ENCODE data around the gene SDR9C7. TPM values are rescaled to one million over a fixed set of nuclear protein-coding genes. Genes with fewer than 3 reads are reported as not detected.

SDR9C7 gene
- total and polyA plus RNA-seq, 2 of the 8 experiments (the other 6 are each of a cell fraction or from before 2014, with no cell fraction given) = 0.11 TPM; not detected in 1

DNA sequence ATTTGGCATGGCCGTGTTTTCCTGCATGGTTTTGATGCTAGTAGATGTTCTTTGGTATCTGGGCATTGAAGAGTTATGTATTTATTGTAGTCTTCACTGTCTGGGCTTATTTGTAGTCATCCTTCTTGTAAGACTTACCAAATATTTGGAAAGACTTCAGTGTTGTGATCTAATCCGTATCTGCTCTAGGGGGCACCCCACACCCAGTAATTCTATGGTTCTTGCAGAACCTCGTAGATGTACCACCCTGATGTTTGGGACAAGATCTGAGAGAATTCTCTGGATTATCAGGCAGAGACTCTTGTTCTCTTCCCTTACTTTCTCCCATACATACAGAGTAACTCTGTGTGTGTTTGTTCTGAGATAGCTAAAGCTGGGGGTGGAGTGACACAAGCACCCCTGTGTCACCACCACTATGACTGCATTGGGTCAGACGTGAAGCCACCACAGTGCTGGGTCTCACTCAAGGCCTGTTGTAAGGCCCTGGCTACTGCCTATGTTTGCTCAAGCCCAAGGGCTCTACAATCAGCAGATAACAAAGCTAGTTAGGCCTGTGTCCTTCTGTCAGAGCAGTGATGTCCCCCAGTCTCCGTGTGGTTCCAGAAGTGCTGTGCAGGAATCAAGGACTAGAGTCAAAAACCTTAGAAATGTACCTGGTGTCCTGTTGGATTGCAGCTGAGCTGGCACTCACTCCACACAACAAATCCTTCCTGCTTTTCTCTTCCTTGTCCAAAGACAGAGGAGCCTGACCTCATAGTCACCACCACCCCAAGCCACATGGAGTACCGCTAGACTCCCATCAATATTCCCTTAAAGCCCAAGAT is 13.6 kb upstream of the SDR9C7 start (continued):
- TF ChIP-seq, protein P1, sequence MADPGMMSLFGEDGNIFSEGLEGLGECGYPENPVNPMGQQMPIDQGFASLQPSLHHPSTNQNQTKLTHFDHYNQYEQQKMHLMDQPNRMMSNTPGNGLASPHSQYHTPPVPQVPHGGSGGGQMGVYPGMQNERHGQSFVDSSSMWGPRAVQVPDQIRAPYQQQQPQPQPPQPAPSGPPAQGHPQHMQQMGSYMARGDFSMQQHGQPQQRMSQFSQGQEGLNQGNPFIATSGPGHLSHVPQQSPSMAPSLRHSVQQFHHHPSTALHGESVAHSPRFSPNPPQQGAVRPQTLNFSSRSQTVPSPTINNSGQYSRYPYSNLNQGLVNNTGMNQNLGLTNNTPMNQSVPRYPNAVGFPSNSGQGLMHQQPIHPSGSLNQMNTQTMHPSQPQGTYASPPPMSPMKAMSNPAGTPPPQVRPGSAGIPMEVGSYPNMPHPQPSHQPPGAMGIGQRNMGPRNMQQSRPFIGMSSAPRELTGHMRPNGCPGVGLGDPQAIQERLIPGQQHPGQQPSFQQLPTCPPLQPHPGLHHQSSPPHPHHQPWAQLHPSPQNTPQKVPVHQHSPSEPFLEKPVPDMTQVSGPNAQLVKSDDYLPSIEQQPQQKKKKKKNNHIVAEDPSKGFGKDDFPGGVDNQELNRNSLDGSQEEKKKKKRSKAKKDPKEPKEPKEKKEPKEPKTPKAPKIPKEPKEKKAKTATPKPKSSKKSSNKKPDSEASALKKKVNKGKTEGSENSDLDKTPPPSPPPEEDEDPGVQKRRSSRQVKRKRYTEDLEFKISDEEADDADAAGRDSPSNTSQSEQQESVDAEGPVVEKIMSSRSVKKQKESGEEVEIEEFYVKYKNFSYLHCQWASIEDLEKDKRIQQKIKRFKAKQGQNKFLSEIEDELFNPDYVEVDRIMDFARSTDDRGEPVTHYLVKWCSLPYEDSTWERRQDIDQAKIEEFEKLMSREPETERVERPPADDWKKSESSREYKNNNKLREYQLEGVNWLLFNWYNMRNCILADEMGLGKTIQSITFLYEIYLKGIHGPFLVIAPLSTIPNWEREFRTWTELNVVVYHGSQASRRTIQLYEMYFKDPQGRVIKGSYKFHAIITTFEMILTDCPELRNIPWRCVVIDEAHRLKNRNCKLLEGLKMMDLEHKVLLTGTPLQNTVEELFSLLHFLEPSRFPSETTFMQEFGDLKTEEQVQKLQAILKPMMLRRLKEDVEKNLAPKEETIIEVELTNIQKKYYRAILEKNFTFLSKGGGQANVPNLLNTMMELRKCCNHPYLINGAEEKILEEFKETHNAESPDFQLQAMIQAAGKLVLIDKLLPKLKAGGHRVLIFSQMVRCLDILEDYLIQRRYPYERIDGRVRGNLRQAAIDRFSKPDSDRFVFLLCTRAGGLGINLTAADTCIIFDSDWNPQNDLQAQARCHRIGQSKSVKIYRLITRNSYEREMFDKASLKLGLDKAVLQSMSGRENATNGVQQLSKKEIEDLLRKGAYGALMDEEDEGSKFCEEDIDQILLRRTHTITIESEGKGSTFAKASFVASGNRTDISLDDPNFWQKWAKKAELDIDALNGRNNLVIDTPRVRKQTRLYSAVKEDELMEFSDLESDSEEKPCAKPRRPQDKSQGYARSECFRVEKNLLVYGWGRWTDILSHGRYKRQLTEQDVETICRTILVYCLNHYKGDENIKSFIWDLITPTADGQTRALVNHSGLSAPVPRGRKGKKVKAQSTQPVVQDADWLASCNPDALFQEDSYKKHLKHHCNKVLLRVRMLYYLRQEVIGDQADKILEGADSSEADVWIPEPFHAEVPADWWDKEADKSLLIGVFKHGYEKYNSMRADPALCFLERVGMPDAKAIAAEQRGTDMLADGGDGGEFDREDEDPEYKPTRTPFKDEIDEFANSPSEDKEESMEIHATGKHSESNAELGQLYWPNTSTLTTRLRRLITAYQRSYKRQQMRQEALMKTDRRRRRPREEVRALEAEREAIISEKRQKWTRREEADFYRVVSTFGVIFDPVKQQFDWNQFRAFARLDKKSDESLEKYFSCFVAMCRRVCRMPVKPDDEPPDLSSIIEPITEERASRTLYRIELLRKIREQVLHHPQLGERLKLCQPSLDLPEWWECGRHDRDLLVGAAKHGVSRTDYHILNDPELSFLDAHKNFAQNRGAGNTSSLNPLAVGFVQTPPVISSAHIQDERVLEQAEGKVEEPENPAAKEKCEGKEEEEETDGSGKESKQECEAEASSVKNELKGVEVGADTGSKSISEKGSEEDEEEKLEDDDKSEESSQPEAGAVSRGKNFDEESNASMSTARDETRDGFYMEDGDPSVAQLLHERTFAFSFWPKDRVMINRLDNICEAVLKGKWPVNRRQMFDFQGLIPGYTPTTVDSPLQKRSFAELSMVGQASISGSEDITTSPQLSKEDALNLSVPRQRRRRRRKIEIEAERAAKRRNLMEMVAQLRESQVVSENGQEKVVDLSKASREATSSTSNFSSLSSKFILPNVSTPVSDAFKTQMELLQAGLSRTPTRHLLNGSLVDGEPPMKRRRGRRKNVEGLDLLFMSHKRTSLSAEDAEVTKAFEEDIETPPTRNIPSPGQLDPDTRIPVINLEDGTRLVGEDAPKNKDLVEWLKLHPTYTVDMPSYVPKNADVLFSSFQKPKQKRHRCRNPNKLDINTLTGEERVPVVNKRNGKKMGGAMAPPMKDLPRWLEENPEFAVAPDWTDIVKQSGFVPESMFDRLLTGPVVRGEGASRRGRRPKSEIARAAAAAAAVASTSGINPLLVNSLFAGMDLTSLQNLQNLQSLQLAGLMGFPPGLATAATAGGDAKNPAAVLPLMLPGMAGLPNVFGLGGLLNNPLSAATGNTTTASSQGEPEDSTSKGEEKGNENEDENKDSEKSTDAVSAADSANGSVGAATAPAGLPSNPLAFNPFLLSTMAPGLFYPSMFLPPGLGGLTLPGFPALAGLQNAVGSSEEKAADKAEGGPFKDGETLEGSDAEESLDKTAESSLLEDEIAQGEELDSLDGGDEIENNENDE (IDR thresholded peaks at IDR 0.05; ENCODE audit: insufficient replicate concordance, low read length) = no peak
- no peak for TF ChIP-seq KDM5A (IDR thresholded peaks at IDR 0.05; ENCODE audit: low read length)
- no peak for TF ChIP-seq RBBP5 (IDR thresholded peaks at IDR 0.05; ENCODE audit: borderline replicate concordance, low read depth, low read length)
- no peak for TF ChIP-seq FOSL1 (IDR thresholded peaks at IDR 0.05; ENCODE audit: insufficient read depth, low read depth, low read length)
- TF ChIP-seq SP4 (IDR thresholded peaks at IDR 0.05; ENCODE audit: low read length) = no peak
- peak in 2 of 3 experiments; percentile 22 to 28; a peak in 2 of 4 replicates for TF ChIP-seq CTCF (IDR thresholded peaks at IDR 0.05; ENCODE audit: control extremely low read depth in 1 of 3, insufficient read depth in 1 of 3, low read depth in 1 of 3, low read length in 3 of 3)
- no peak for TF ChIP-seq SUZ12 (IDR thresholded peaks at IDR 0.05; ENCODE audit: low read length)

Measured in H1 (cell line).